Activated CD4-positive, alpha-beta T cell treated with anti-CD3 and anti-CD28 coated beads for 36 hours (primary cell): ENCODE measurements around the gene EHD4. TPM values are rescaled to one million over a fixed set of nuclear protein-coding genes. Genes with fewer than 3 reads are reported as not detected.

Experiments
- ATAC-seq: fragments of 200-7000 bp; cut with Tn5 transposase; one replicate; pipeline ENCODE4 v1.10.0; 2021; ENCODE audit warnings: mild to moderate bottlenecking, moderate library complexity
- CTCF ChIA-PET: fragments of 350-600 bp; sonication (Branson Sonifier 250); formaldehyde crosslinking; loops from one replicate; lab custom pipeline; 2021; ENCODE audit warnings: antibody characterized with exemption; lab: Charles Lee
- POLR2A ChIA-PET: fragments of 350-600 bp; sonication (Branson Sonifier 250); formaldehyde crosslinking; loops from one replicate; lab custom pipeline; 2021; ENCODE audit warnings: antibody characterized with exemption, inconsistent platforms; lab: Charles Lee
- DNase-seq: peaks from one replicate; pipeline ENCODE4 v3.0.0-alpha.2; 2020
- H3K27ac Mint-ChIP-seq: one replicate; pipeline ENCODE4 v1.8.0; 2021; ENCODE audit warnings: mixed read lengths
- H3K27me3 Mint-ChIP-seq: one replicate; pipeline ENCODE4 v1.8.0; 2021; ENCODE audit warnings: mixed read lengths
- H3K36me3 Mint-ChIP-seq: one replicate; pipeline ENCODE4 v1.8.0; 2021; ENCODE audit warnings: low read depth, mixed read lengths
- H3K4me1 Mint-ChIP-seq: one replicate; pipeline ENCODE4 v1.8.0; 2021; ENCODE audit warnings: mixed read lengths
- H3K4me3 Mint-ChIP-seq: one replicate; pipeline ENCODE4 v1.8.0; 2021; ENCODE audit warnings: mild to moderate bottlenecking, moderate library complexity, mixed read lengths
- H3K9me3 Mint-ChIP-seq: one replicate; pipeline ENCODE4 v1.8.0; 2021; ENCODE audit warnings: low read depth, mixed read lengths
- intact Hi-C, 2 experiments: fragments of 100-400 bp; cut with DNase I in 1 of 2; cut with micrococcal nuclease in 1 of 2; formaldehyde crosslinking; loops; one replicate each; pipeline versions ENCODE4 v1.14.2 to v1.15.1; 2022 to 2024; cut with DNase I, micrococcal nuclease
- total RNA-seq, 2 experiments: library from RNA; stranded (reverse); gene quantifications; one replicate each; pipeline ENCODE4 v1.2.3, GENCODE V29; 2021

EHD4 gene
- total RNA-seq, 2 experiments from 2014 or later, result 34.7 to 35.7 TPM

GRCh38 chr15:41877631-41878354 is 94.6 kb downstream of the EHD4 start:
- Mint-ChIP-seq H3K27me3 (peaks cover 7% of the 10 kb centered on the region), H3K4me3 (no peak overlapping the region), H3K36me3 (no peaks in the 10 kb centered on the region), H3K9me3 (no peaks in the 10 kb centered on the region), H3K4me1 (peaks cover 4% of the 10 kb centered on the region), H3K27ac (no peak overlapping the region)
- intact Hi-C loops, result no loop called here
- ATAC-seq (no peak), DNase-seq (no peak)
- POLR2A ChIA-PET, result no interaction called here
- CTCF ChIA-PET, result no interaction called here

GRCh38 chr15:41876689-41877088 is 95.7 kb downstream of the EHD4 start:
- no peak for DNase-seq
- H3K27ac Mint-ChIP-seq, result no peak overlapping the region
- peaks cover 4% of the 10 kb centered on the region for H3K4me1 Mint-ChIP-seq
- no peak overlapping the region for H3K4me3 Mint-ChIP-seq
- ChIA-PET CTCF (no interaction called here), POLR2A (no interaction called here)
- no peaks in the 10 kb centered on the region for H3K36me3 Mint-ChIP-seq
- intact Hi-C loops, result no loop called here
- no peaks in the 10 kb centered on the region for H3K9me3 Mint-ChIP-seq
- no peak for ATAC-seq
- H3K27me3 Mint-ChIP-seq, result peaks cover 7% of the 10 kb centered on the region

GRCh38 chr15:41876007-41876406 is 96.3 kb downstream of the EHD4 start:
- no peak for DNase-seq
- Mint-ChIP-seq H3K36me3 (no peaks in the 10 kb centered on the region), H3K4me3 (no peak overlapping the region), H3K9me3 (no peaks in the 10 kb centered on the region), H3K27ac (no peak overlapping the region), H3K4me1 (peaks cover 3% of the 10 kb centered on the region), H3K27me3 (peaks cover 2% of the 10 kb centered on the region)
- ChIA-PET CTCF (no interaction called here), POLR2A (no interaction called here)
- no peak for ATAC-seq
- intact Hi-C loops, result no loop called here

GRCh38 chr15:41874736-41875135 is 97.6 kb downstream of the EHD4 start:
- CTCF ChIA-PET, result no interaction called here
- H3K4me3 Mint-ChIP-seq, result no peak overlapping the region

GRCh38 chr15:41873711-41874110 is 98.6 kb downstream of the EHD4 start:
- no peaks in the 10 kb centered on the region for H3K27me3 Mint-ChIP-seq
- ATAC-seq, result no peak
- ChIA-PET POLR2A (no interaction called here), CTCF (no interaction called here)
- no peak overlapping the region for H3K27ac Mint-ChIP-seq
- no peaks in the 10 kb centered on the region for H3K9me3 Mint-ChIP-seq
- DNase-seq, result no peak
- no peaks in the 10 kb centered on the region for H3K36me3 Mint-ChIP-seq
- peaks cover 9% of the 10 kb centered on the region for H3K4me1 Mint-ChIP-seq
- no peak overlapping the region for H3K4me3 Mint-ChIP-seq
- intact Hi-C loops, result no loop called here

More at GRCh38 chr15:41874736-41875135, 97.6 kb downstream of the EHD4 start:
- Mint-ChIP-seq H3K36me3 (no peaks in the 10 kb centered on the region), H3K9me3 (no peaks in the 10 kb centered on the region), H3K4me1 (peaks cover 9% of the 10 kb centered on the region), H3K27ac (no peak overlapping the region), H3K27me3 (no peaks in the 10 kb centered on the region)
- POLR2A ChIA-PET, result no interaction called here
- ATAC-seq (no peak), DNase-seq (no peak)
- intact Hi-C loops, result no loop called here

GRCh38 chr15:41872166-41872747 is 100.1 kb downstream of the EHD4 start:
- intact Hi-C loops, result no loop called here
- Mint-ChIP-seq H3K36me3 (no peaks in the 10 kb centered on the region), H3K27me3 (no peaks in the 10 kb centered on the region), H3K9me3 (no peaks in the 10 kb centered on the region), H3K4me1 (peaks cover 9% of the 10 kb centered on the region), H3K27ac (no peak overlapping the region), H3K4me3 (no peak overlapping the region)
- ChIA-PET CTCF (interaction anchor here (0.6 kb wide), 1 partner anchor 946 kb away, joined by 3 read pairs; no protein-coding TSS in a partner anchor), POLR2A (no interaction called here)
- DNase-seq, result no peak
- ATAC-seq, result no peak

- POLR2A ChIA-PET, result interaction anchor here (1.0 kb wide), 1 partner anchor 101 kb away, joined by 3 read pairs; the partner anchor contains the start of gene EHD4
- Mint-ChIP-seq H3K27me3 (no peaks in the 10 kb centered on the region), H3K4me1 (peaks cover 9% of the 10 kb centered on the region), H3K9me3 (no peaks in the 10 kb centered on the region), H3K27ac (peak overlapping the region; percentile 61), H3K4me3 (no peak overlapping the region), H3K36me3 (no peaks in the 10 kb centered on the region)
- ATAC-seq (no peak), DNase-seq (no peak)
- intact Hi-C loops, result no loop called here
- CTCF ChIA-PET, result interaction anchor here (1.3 kb wide), 1 partner anchor 33 kb away, joined by 6 read pairs; no protein-coding TSS in a partner anchor
Observed at GRCh38 chr15:41871175-41871905, 101.0 kb downstream of the EHD4 start.

GRCh38 chr15:41870689-41871081 is 101.7 kb downstream of the EHD4 start:
- intact Hi-C loops, result no loop called here
- peaks cover 9% of the 10 kb centered on the region for H3K4me1 Mint-ChIP-seq
- peak; percentile 83 for DNase-seq
- no peaks in the 10 kb centered on the region for H3K9me3 Mint-ChIP-seq
- H3K27me3 Mint-ChIP-seq, result no peaks in the 10 kb centered on the region
- H3K36me3 Mint-ChIP-seq, result no peaks in the 10 kb centered on the region
- peak overlapping the region; percentile 69 for H3K27ac Mint-ChIP-seq
- H3K4me3 Mint-ChIP-seq, result no peak overlapping the region
- CTCF ChIA-PET, result interaction anchor here (0.5 to 1.3 kb wide), 4 partner anchors 34 to 270 kb away, joined by 3 to 6 read pairs (median 3); no protein-coding TSS in a partner anchor
- POLR2A ChIA-PET, result interaction anchor here (1.0 kb wide), 1 partner anchor 102 kb away, joined by 3 read pairs; the partner anchor contains the start of gene EHD4
- peak; percentile 99 for ATAC-seq

- H3K9me3 Mint-ChIP-seq, result no peaks in the 10 kb centered on the region
- POLR2A ChIA-PET, result interaction anchor here (1.0 kb wide), 1 partner anchor 102 kb away, joined by 3 read pairs; the partner anchor contains the start of gene EHD4
- peak overlapping the region; percentile 69 for H3K27ac Mint-ChIP-seq
- peaks cover 9% of the 10 kb centered on the region for H3K4me1 Mint-ChIP-seq
- no peak for DNase-seq
- no peak for ATAC-seq
- intact Hi-C loops, result no loop called here
- H3K27me3 Mint-ChIP-seq, result no peaks in the 10 kb centered on the region
- no peak overlapping the region for H3K4me3 Mint-ChIP-seq
- H3K36me3 Mint-ChIP-seq, result no peaks in the 10 kb centered on the region
- CTCF ChIA-PET, result interaction anchor here (0.5 to 1.3 kb wide), 4 partner anchors 35 to 269 kb away, joined by 3 to 6 read pairs (median 3); no protein-coding TSS in a partner anchor
Observed at GRCh38 chr15:41869770-41870688, 102.3 kb downstream of the EHD4 start.

GRCh38 chr15:41868321-41868720 is 104.0 kb downstream of the EHD4 start:
- ChIA-PET CTCF (interaction anchor here (0.9 kb wide), 1 partner anchor 56 kb away, joined by 3 read pairs; no protein-coding TSS in a partner anchor), POLR2A (no interaction called here)
- no peak overlapping the region for H3K4me3 Mint-ChIP-seq

More at GRCh38 chr15:41868321-41868720, 104.0 kb downstream of the EHD4 start:
- no peak for ATAC-seq
- no peaks in the 10 kb centered on the region for H3K27me3 Mint-ChIP-seq
- H3K9me3 Mint-ChIP-seq, result no peaks in the 10 kb centered on the region
- intact Hi-C loops, result no loop called here
- H3K4me1 Mint-ChIP-seq, result peaks cover 9% of the 10 kb centered on the region
- H3K36me3 Mint-ChIP-seq, result no peaks in the 10 kb centered on the region
- DNase-seq, result no peak
- no peak overlapping the region for H3K27ac Mint-ChIP-seq
